SK-N-SH (cell line): ENCODE measurements around the gene HS1BP3. TPM values are rescaled to one million over a fixed set of nuclear protein-coding genes. Genes with fewer than 3 reads are reported as not detected.

Source experiments
- CTCF ChIA-PET: fragments of 300-600, 350-600 bp; formaldehyde crosslinking; extraction: SDS; loops from one replicate; lab custom pipeline; 2021; lab: Yijun Ruan, JAX
- POLR2A ChIA-PET: fragments of 350-600 bp; sonication (Branson Sonifier 250); formaldehyde crosslinking; extraction: SDS; loops from one replicate; lab custom pipeline; 2020; ENCODE audit warnings: antibody characterized with exemption, inconsistent platforms; lab: Yijun Ruan, JAX
- DNase-seq: peaks from one replicate; pipeline ENCODE4 v3.0.0; 2012
- H2AFZ ChIP-seq: fragments of 200-600 bp; sonication (generic); 2 replicates; pipeline ENCODE4 v1.8.1; 2016; ENCODE audit warnings: antibody characterized with exemption, mild to moderate bottlenecking, low read depth
- H3F3A ChIP-seq: fragments of 200-600 bp; sonication (generic); replicated peaks from 2 replicates; pipeline ENCODE3; 2016; ENCODE audit warnings: antibody characterized with exemption, mild to moderate bottlenecking; ENCODE audit not compliant: insufficient read depth
- H3K27ac ChIP-seq, 2 experiments: fragments of 200-500 bp in 1 of 2; fragments of 200-600 bp in 1 of 2; sonication (Bioruptor generic) in 1 of 2; sonication (generic), shearing (Covaris generic) in 1 of 2; 2 replicates each; pipeline versions ENCODE4 v1.5.1 to v1.6.1; 2014 to 2016; ENCODE audit warnings: low read depth in 2 of 2, inconsistent platforms in 1 of 2, low read length in 1 of 2, mild to moderate bottlenecking in 1 of 2, mixed read lengths in 1 of 2
- H3K27me3 ChIP-seq: fragments of 200-600 bp; sonication (generic), shearing (Covaris generic); 2 replicates; pipeline ENCODE4 v1.6.1; 2016; ENCODE audit warnings: mixed run types; ENCODE audit not compliant: insufficient read depth
- H3K36me3 ChIP-seq, 2 experiments: fragments of 200-500 bp in 1 of 2; fragments of 200-600 bp in 1 of 2; sonication (Bioruptor generic) in 1 of 2; sonication (generic) in 1 of 2; replicated peaks in 1 of 2; 2 replicates each; pipeline versions ENCODE3 to v1.5.1; 2014 to 2016; ENCODE audit warnings: low read length in 1 of 2, mild to moderate bottlenecking in 1 of 2; ENCODE audit not compliant: insufficient read depth in 2 of 2, control insufficient read depth in 1 of 2
- H3K4me1 ChIP-seq, 2 experiments: fragments of 200-500 bp in 1 of 2; fragments of 200-600 bp in 1 of 2; sonication (Bioruptor generic) in 1 of 2; sonication (generic), shearing (Covaris generic) in 1 of 2; 2 replicates each; pipeline versions ENCODE4 v1.5.1 to v1.6.1; 2014 to 2016; ENCODE audit warnings: low read depth in 1 of 2, low read length in 1 of 2, mixed run types in 1 of 2; ENCODE audit not compliant: insufficient read depth in 2 of 2, control insufficient read depth in 1 of 2
- H3K4me2 ChIP-seq: fragments of 200-600 bp; sonication (generic), shearing (Covaris generic); 2 replicates; pipeline ENCODE4 v1.6.1; 2017; ENCODE audit warnings: mixed run types
- H3K4me3 ChIP-seq, 2 experiments: fragments of 200-500 bp in 1 of 2; fragments of 200-600 bp in 1 of 2; sonication (Bioruptor generic) in 1 of 2; sonication (generic), shearing (Covaris generic) in 1 of 2; 2 replicates each; pipeline versions ENCODE4 v1.5.1 to v1.8.1; 2014 to 2016; ENCODE audit warnings: low read depth in 2 of 2, inconsistent platforms in 1 of 2, low read length in 1 of 2, mild to moderate bottlenecking in 1 of 2, mixed read lengths in 1 of 2, moderate library complexity in 1 of 2
- H3K79me2 ChIP-seq: fragments of 200-600 bp; sonication (generic); 2 replicates; pipeline ENCODE4 v1.8.1; 2017; ENCODE audit warnings: mild to moderate bottlenecking; ENCODE audit not compliant: insufficient read depth
- H3K9ac ChIP-seq: fragments of 200-600 bp; sonication (generic); 2 replicates; pipeline ENCODE4 v1.6.1; 2017; ENCODE audit warnings: mixed run types
- H3K9me2 ChIP-seq: fragments of 200-600 bp; sonication (generic); 2 replicates; pipeline ENCODE4 v1.6.1; 2017; ENCODE audit warnings: mixed run types
- H3K9me3 ChIP-seq: fragments of 200-600 bp; sonication (generic); 2 replicates; pipeline ENCODE4 v1.6.1; 2017; ENCODE audit warnings: mixed run types, mild to moderate bottlenecking, moderate library complexity
- H4K20me1 ChIP-seq: fragments of 200-600 bp; sonication (generic); 2 replicates; pipeline ENCODE4 v1.6.1; 2017; ENCODE audit warnings: mild to moderate bottlenecking, mixed run types; ENCODE audit not compliant: insufficient read depth
- CHD2 ChIP-seq: fragments of 150-350 bp; IDR thresholded peaks from 2 replicates; pipeline ENCODE4 v1.6.1; 2018; ENCODE audit warnings: low read length; ENCODE audit not compliant: partially characterized antibody
- CTCF ChIP-seq: fragments of 200-600 bp; sonication (generic); IDR thresholded peaks from 2 replicates; pipeline ENCODE4 v1.6.1; 2017; ENCODE audit warnings: antibody characterized with exemption, mild to moderate bottlenecking, moderate library complexity
- ELF1 ChIP-seq: IDR thresholded peaks from 2 replicates; pipeline ENCODE4 v1.4.0; 2012
- FOSL2 ChIP-seq: IDR thresholded peaks from 2 replicates; pipeline ENCODE4 v1.4.0; 2012; ENCODE audit warnings: low read depth, mild to moderate bottlenecking, moderate library complexity, borderline replicate concordance
- FOXM1 ChIP-seq: IDR thresholded peaks from 2 replicates; pipeline ENCODE4 v1.4.0; 2012; ENCODE audit warnings: low read depth, mild to moderate bottlenecking
- JUND ChIP-seq: IDR thresholded peaks from 2 replicates; pipeline ENCODE4 v1.4.0; 2012
- MAX ChIP-seq: IDR thresholded peaks from 2 replicates; pipeline ENCODE4 v1.4.0; 2012; ENCODE audit warnings: low read depth
- NFIC ChIP-seq: IDR thresholded peaks from 2 replicates; pipeline ENCODE4 v1.4.0; 2012; ENCODE audit warnings: borderline replicate concordance
- POLR2AphosphoS5 ChIP-seq: IDR thresholded peaks from 2 replicates; pipeline ENCODE4 v1.6.1; 2012; ENCODE audit warnings: low read depth, low read length
- RCOR1 ChIP-seq: fragments of 150-350 bp; IDR thresholded peaks from 2 replicates; pipeline ENCODE4 v1.6.1; 2017; ENCODE audit warnings: antibody characterized with exemption, low read length
- RXRA ChIP-seq: IDR thresholded peaks from 2 replicates; pipeline ENCODE4 v1.4.0; 2012; ENCODE audit warnings: low read depth, mild to moderate bottlenecking, borderline replicate concordance
- SIN3A ChIP-seq: IDR thresholded peaks from 2 replicates; pipeline ENCODE4 v1.6.1; 2012; ENCODE audit warnings: low read depth, mild to moderate bottlenecking, low read length, moderate library complexity, borderline replicate concordance
- TAF1 ChIP-seq: IDR thresholded peaks from 2 replicates; pipeline ENCODE4 v1.6.1; 2012; ENCODE audit warnings: low read depth, mild to moderate bottlenecking, low read length, moderate library complexity, borderline replicate concordance
- TEAD4 ChIP-seq: IDR thresholded peaks from 2 replicates; pipeline ENCODE4 v1.4.0; 2012; ENCODE audit warnings: mild to moderate bottlenecking, borderline replicate concordance; ENCODE audit not compliant: insufficient read depth
- YY1 ChIP-seq: IDR thresholded peaks from 2 replicates; pipeline ENCODE4 v1.4.0; 2012; ENCODE audit warnings: low read depth, mild to moderate bottlenecking
- WGBS: methylation state at CpG from one replicate; pipeline ENCODE4 v1.1.6; 2017; ENCODE audit warnings: low lambda C conversion rate; 5-methylcytosine and 5-hydroxymethylcytosine counted together
- polyA plus RNA-seq, 3 experiments: library from polyadenylated mRNA; depleted of rRNA; stranded (reverse); fragments of >200 nt; gene quantifications; 2 replicates each; pipeline ENCODE4 v1.2.3, GENCODE V29; 2012
- TF ChIP-seq, protein P1 (sequence below): IDR thresholded peaks from 2 replicates; pipeline ENCODE4 v1.4.0; 2012; ENCODE audit warnings: low read depth, borderline replicate concordance
- TF ChIP-seq, protein P2 (sequence below): fragments of 150-350 bp; IDR thresholded peaks from 2 replicates; pipeline ENCODE4 v1.6.1; 2017; ENCODE audit warnings: antibody characterized with exemption, low read length, low read depth, borderline replicate concordance
- TF ChIP-seq, protein P3 (sequence below): fragments of 150-350 bp; IDR thresholded peaks from 2 replicates; pipeline ENCODE4 v1.6.1; 2016; ENCODE audit warnings: mild to moderate bottlenecking, low read depth, low read length
- TF ChIP-seq, protein P4 (sequence below): IDR thresholded peaks from 2 replicates; pipeline ENCODE4; 2012

HS1BP3 gene
- polyA plus RNA-seq, 1 of the 3 experiments (the other 2 are of a cell fraction): 20.1 TPM

GRCh38 chr2:20678086-20678395 lies 27.1 kb upstream of the HS1BP3 start:
- TF ChIP-seq NFIC (no peak), FOSL2 (no peak), TAF1 (no peak), YY1 (no peak), FOXM1 (no peak), POLR2AphosphoS5 (no peak), RCOR1 (no peak), TEAD4 (no peak)
- TF ChIP-seq, protein P1, sequence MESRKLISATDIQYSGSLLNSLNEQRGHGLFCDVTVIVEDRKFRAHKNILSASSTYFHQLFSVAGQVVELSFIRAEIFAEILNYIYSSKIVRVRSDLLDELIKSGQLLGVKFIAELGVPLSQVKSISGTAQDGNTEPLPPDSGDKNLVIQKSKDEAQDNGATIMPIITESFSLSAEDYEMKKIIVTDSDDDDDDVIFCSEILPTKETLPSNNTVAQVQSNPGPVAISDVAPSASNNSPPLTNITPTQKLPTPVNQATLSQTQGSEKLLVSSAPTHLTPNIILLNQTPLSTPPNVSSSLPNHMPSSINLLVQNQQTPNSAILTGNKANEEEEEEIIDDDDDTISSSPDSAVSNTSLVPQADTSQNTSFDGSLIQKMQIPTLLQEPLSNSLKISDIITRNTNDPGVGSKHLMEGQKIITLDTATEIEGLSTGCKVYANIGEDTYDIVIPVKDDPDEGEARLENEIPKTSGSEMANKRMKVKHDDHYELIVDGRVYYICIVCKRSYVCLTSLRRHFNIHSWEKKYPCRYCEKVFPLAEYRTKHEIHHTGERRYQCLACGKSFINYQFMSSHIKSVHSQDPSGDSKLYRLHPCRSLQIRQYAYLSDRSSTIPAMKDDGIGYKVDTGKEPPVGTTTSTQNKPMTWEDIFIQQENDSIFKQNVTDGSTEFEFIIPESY: no peak
- no peak overlapping the region for H3K27ac ChIP-seq
- ChIA-PET POLR2A (interaction anchor here (1.0 kb wide), 1 partner anchor 231 kb away, joined by 3 read pairs; the partner anchor contains the start of gene RHOB), CTCF (interaction anchor here (0.5 to 10.2 kb wide), 14 partner anchors 15 to 407 kb away, joined by 3 to 232 read pairs (median 5); partner anchors contain the start of genes GDF7 and HS1BP3)
- no peak overlapping the region for H3K4me2 ChIP-seq
- H3K9me3 ChIP-seq: no peaks in the 10 kb centered on the region
- H3K9me2 ChIP-seq: no peaks in the 10 kb centered on the region
- no peak overlapping the region for H2AFZ ChIP-seq
- no peaks in the 10 kb centered on the region for H4K20me1 ChIP-seq
- DNase-seq: no peak
- H3K79me2 ChIP-seq: no peaks in the 10 kb centered on the region
- H3K36me3 ChIP-seq: peaks cover 0 to 30% of the 10 kb centered on the region in 2 experiments
- H3K27me3 ChIP-seq: no peaks in the 10 kb centered on the region
- peaks cover 6% of the 10 kb centered on the region for H3F3A ChIP-seq
- H3K4me3 ChIP-seq: no peak overlapping the region
- peaks cover 5 to 6% of the 10 kb centered on the region in 2 experiments; a peak in 3 of 4 replicates for H3K4me1 ChIP-seq
- no peak overlapping the region for H3K9ac ChIP-seq
- 98% methylated on average over 1 of the region's 1 CpG for WGBS

DNA sequence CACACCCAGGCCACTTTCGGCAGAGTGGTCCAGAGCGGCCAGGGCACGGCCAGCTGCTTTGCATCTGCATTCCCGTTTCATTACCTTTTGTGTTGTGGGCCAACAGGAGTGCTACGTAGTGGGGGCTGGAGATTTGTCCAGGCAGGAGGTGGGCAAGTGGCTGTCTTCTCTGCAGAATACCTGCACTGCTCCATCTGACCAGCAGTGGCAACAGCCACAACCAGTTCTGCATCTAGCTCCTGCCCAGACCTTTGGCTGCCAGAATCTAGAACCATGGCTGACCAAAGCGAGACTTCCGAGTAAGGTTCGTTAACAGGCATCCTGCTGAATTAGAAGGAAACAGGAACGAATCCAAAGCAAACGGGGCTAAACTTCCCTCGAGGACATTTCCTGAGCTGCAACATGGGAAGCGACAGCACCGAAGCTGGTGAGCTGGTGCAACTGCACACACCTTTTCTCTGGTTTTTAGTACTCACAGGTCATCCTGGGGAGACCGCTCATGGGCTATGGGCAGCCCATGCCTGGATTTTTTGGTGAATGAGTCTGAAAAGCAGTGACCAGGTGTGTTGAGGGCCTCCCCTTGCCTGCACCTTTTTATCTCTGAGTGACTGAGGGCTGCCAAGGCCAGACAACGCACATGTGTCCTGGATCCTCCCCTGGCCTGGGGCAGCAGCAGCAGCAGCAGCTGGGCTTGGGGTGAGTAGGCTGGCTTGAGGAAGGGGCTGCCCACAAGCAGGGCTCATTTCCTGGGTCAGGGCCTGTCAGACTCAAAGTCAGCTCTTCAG lies 26.6 kb upstream of the HS1BP3 start:
- no peak overlapping the region for H3K4me3 ChIP-seq
- peaks cover 5 to 6% of the 10 kb centered on the region in 2 experiments; a peak in 3 of 4 replicates for H3K4me1 ChIP-seq
- CTCF ChIA-PET: interaction anchor here (0.6 to 10.2 kb wide), 19 partner anchors 14 to 407 kb away, joined by 3 to 232 read pairs (median 5); partner anchors contain the start of genes GDF7 and HS1BP3
- no peak for DNase-seq
- H3K27me3 ChIP-seq: no peaks in the 10 kb centered on the region; the same call in 1 of the 2 replicates
- no peak overlapping the region for H3K27ac ChIP-seq
- H2AFZ ChIP-seq: no peak overlapping the region
- peaks cover 6% of the 10 kb centered on the region for H3F3A ChIP-seq
- peaks cover 0 to 25% of the 10 kb centered on the region in 2 experiments for H3K36me3 ChIP-seq
- WGBS: 90% methylated on average over 14 of the region's 15 CpGs
- no peaks in the 10 kb centered on the region for H3K79me2 ChIP-seq
- H4K20me1 ChIP-seq: no peaks in the 10 kb centered on the region
- POLR2A ChIA-PET: interaction anchor here (1.0 kb wide), 1 partner anchor 231 kb away, joined by 3 read pairs; the partner anchor contains the start of gene RHOB
- H3K9me3 ChIP-seq: no peaks in the 10 kb centered on the region
- H3K9me2 ChIP-seq: no peaks in the 10 kb centered on the region
- no peak overlapping the region for H3K9ac ChIP-seq
- no peak overlapping the region for H3K4me2 ChIP-seq
- TF ChIP-seq, protein P2, sequence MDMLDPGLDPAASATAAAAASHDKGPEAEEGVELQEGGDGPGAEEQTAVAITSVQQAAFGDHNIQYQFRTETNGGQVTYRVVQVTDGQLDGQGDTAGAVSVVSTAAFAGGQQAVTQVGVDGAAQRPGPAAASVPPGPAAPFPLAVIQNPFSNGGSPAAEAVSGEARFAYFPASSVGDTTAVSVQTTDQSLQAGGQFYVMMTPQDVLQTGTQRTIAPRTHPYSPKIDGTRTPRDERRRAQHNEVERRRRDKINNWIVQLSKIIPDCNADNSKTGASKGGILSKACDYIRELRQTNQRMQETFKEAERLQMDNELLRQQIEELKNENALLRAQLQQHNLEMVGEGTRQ: no peak
- TF ChIP-seq CHD2 (no peak), CTCF (no peak; the same call in 1 of the 2 replicates), NFIC (no peak), TAF1 (no peak), ELF1 (no peak), TEAD4 (no peak), RXRA (no peak), MAX (no peak), SIN3A (no peak), JUND (no peak)
- TF ChIP-seq, protein P3, sequence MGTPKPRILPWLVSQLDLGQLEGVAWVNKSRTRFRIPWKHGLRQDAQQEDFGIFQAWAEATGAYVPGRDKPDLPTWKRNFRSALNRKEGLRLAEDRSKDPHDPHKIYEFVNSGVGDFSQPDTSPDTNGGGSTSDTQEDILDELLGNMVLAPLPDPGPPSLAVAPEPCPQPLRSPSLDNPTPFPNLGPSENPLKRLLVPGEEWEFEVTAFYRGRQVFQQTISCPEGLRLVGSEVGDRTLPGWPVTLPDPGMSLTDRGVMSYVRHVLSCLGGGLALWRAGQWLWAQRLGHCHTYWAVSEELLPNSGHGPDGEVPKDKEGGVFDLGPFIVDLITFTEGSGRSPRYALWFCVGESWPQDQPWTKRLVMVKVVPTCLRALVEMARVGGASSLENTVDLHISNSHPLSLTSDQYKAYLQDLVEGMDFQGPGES: no peak
- TF ChIP-seq, protein P4, sequence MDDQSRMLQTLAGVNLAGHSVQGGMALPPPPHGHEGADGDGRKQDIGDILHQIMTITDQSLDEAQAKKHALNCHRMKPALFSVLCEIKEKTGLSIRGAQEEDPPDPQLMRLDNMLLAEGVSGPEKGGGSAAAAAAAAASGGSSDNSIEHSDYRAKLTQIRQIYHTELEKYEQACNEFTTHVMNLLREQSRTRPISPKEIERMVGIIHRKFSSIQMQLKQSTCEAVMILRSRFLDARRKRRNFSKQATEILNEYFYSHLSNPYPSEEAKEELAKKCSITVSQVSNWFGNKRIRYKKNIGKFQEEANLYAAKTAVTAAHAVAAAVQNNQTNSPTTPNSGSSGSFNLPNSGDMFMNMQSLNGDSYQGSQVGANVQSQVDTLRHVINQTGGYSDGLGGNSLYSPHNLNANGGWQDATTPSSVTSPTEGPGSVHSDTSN: no peak
